GM21717 (cell line): ENCODE results near the gene RRP9.

ENCODE experiments used
- ATAC-seq: cut with Tn5 transposase; IDR thresholded peaks from one replicate; pipeline ENCODE4 v1.9.1; 2021; ENCODE audit warnings: mild to moderate bottlenecking, moderate library complexity; ENCODE audit not compliant: unreplicated experiment

RRP9 gene

GRCh38 chr3:51971350-51971749 lies 29.6 kb upstream of the RRP9 start:
- ATAC-seq = no peak

GRCh38 chr3:51970606-51971300 lies 29.0 kb upstream of the RRP9 start:
- ATAC-seq = no peak

- no peak for ATAC-seq
Observed at GRCh38 chr3:51969841-51970240, 28.1 kb upstream of the RRP9 start.

- no peak for ATAC-seq
Observed at GRCh38 chr3:51968883-51969678, 27.4 kb upstream of the RRP9 start.

GRCh38 chr3:51968170-51968775 lies 26.6 kb upstream of the RRP9 start:
- no peak for ATAC-seq

GRCh38 chr3:51967384-51968169 lies 25.9 kb upstream of the RRP9 start, which contains the start of gene PCBP4:
PCBP4 (minus strand) TSS chr3:51967454; CDS start chr3:51961240, 6,214 bp downstream.
- no peak for ATAC-seq

- ATAC-seq = no peak
Observed at GRCh38 chr3:51966922-51967383, 25.2 kb upstream of the RRP9 start.

- no peak for ATAC-seq
Observed at GRCh38 chr3:51966486-51966885, 24.8 kb upstream of the RRP9 start.

GRCh38 chr3:51966016-51966415 lies 24.3 kb upstream of the RRP9 start:
- ATAC-seq = no peak

GRCh38 chr3:51964521-51964920 lies 22.8 kb upstream of the RRP9 start:
- ATAC-seq = no peak

GRCh38 chr3:51963951-51964451 lies 22.3 kb upstream of the RRP9 start:
- no peak for ATAC-seq

- ATAC-seq = no peak
Observed at GRCh38 chr3:51962854-51963530, 21.3 kb upstream of the RRP9 start.

GRCh38 chr3:51961602-51962569 lies 20.2 kb upstream of the RRP9 start:
- no peak for ATAC-seq

- no peak for ATAC-seq
Observed at GRCh38 chr3:51961011-51961410, 19.3 kb upstream of the RRP9 start.

- no peak for ATAC-seq
Observed at GRCh38 chr3:51960386-51960785, 18.7 kb upstream of the RRP9 start.

- no peak for ATAC-seq
Observed at GRCh38 chr3:51959651-51960050, 17.9 kb upstream of the RRP9 start.

- ATAC-seq = no peak
Observed at GRCh38 chr3:51958603-51959521, 17.2 kb upstream of the RRP9 start.
